NAMALWA (cell line): ENCODE data around the gene SAA2.
"Not testable (repeated sequence)": the region's sequence is repeated elsewhere in the genome, so short reads cannot be mapped to it uniquely, and the experiment has no call there.

Experiments
- DNase-seq: peaks from one replicate; pipeline ENCODE4 v3.0.0-alpha.2; 2015; ENCODE audit warnings: low spot score

The SAA2 gene

DNA sequence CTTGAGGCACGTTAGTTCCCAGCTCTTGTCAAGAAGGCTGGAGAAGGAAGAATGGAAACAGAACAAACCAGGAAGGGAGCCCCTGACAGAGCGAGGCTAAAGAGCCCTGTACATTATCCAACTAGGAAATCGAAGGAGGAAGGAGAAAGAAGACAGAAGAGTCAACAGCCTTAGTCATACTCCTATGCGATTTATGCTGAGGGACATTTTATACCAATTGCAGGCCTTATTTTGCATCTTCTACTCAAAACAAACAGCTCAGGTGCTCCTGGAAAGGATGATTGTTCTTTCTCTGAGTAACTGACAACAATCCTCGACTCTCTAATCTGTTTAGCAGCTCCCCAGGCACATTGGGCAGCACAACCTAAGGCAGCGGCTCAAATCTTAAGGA lies 1.3 kb downstream of the SAA2 start:
- not testable (repeated sequence) for DNase-seq

DNA sequence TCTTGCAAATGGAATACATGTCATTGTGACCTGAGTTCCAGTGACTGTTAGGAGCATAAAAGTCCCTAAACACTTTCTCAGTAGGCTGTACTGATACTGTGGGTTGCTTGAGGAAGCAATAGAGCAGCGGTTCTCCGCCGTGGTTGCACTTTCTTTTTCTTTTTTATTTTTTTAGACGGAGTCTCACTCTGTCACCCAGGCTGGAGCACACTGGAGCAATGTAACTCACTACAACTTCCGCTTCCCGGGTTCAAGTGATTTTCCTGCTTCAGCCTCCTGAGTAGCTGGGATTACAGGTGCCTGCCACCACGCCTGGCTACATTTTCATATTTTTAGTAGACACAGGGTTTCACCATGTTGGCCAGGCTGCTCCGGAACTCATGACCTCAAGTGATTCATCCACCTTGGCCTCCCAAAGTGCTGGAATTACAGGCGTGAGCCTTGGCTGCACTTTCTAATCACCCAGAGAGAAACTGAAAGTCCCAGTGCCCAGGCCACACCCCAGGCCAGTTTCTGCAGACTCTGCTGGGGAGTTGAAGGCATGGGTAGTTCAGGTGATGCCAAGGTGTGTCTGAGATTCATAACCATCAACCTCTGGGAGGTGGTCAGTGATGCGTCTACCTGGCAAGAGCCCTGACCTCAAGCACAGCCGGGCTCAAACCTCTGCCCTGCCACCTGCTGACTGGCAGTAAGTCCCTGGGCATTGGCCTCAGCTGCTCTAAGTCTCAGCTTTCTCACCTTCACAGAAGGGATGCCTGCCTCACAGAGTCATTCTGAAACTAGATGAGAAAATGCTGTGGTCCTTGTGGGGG lies 1.9 kb downstream of the SAA2 start:
- not testable (repeated sequence) for DNase-seq

DNA sequence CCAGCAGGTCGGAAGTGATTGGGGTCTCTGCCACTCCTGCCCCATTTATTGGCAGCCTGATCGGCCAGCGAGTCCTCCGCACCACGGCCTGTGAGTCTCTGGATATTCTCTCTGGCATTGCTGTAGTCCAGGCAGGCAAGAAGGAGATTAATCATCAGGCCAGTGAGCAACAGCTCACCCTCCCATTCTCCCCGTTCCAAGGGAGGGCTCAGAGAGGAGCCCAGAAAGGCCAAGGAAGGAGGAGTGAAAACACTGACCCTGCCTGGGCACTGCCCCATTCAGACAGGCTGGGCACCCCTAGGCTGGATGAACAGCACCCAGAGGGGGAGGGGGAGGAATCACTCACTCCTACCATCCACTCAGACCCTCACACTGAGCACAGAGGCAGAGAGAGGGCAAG lies 3.1 kb downstream of the SAA2 start:
- DNase-seq: no peak

DNA sequence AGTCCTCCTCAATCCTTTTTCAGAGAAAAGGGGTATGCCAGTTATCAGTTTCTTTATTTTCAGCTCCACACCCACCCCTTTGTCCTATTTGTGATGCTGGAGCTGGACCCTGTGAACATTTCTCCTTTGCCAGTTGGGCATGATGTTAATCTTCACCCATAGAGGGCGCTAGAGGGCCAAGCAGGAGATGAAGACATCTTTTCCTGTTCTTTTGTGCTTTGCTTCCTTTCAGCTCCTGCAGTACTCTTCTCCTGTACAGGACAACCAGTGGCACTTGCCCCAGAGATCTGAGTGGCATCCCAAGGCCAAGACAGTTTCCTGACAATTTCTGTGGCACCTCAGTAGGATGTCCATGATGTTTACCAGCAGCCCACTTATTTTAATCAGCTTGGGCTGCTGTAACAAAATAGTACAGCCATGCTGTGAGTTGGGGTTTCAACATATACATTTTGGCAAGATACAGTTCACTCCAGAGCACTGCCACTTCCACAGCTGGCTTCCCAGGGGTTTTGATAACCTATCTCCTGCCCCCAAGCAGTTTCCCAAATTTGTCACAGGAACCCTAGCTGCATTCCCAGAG lies 4.6 kb downstream of the SAA2 start:
- DNase-seq: peak; percentile 84

DNA sequence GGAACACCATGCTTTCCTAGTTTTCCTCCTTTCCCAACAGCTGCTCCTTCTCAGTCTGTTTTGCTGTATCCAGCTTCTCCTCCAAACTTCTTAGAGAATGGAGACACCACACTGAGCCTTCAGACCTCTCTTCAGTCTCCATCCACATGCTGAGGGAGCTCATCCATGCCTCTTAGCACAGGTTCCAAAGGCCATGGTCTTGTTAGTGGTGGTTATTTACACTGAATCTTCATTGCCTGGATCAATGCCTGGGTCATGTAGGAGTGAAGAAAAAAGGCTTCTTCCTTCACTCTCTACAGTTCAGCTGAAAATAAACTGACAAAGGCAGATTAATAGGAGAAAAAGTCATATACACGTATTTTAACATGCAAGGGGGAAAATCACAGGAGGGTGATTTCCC lies 8.8 kb downstream of the SAA2 start:
- no peak for DNase-seq

DNA sequence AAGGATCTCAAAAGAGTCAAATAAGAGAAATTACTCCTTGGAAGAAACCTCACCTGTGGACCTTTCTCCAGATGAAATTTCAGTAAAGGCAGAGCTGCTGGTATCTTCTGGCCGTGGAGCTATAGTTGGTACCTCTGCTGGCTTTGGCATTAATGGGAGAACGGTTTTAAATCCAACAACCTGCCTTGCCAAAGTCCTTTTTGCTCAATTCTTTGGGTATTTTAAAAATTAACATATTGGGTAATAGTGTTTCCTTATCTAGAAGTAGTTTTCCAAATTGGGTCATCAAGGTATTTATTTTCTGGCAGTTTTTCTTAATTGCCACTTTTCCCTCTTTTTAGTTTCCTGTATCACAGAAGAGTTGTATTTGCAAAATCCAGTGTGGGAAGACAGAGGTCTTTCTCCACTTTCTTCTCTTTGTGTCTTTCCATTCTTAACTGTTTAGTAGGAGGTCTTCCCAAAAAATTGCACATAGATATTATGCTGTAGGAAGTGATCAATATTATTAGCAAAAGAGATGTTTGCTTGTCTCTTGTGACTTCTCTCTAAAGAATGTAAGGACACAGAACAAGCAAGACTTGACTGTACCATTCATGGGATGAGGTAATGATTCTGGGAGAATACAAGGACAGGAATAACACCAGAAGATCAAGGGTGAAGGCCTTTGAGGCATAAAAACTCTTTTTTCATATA lies 11.7 kb downstream of the SAA2 start, which contains the start of gene SAA4:
SAA4 (minus strand) TSS at position 139 of the 693 bp plus-strand sequence. CDS start 876 bp downstream, outside the sequence.
- DNase-seq: no peak

DNA sequence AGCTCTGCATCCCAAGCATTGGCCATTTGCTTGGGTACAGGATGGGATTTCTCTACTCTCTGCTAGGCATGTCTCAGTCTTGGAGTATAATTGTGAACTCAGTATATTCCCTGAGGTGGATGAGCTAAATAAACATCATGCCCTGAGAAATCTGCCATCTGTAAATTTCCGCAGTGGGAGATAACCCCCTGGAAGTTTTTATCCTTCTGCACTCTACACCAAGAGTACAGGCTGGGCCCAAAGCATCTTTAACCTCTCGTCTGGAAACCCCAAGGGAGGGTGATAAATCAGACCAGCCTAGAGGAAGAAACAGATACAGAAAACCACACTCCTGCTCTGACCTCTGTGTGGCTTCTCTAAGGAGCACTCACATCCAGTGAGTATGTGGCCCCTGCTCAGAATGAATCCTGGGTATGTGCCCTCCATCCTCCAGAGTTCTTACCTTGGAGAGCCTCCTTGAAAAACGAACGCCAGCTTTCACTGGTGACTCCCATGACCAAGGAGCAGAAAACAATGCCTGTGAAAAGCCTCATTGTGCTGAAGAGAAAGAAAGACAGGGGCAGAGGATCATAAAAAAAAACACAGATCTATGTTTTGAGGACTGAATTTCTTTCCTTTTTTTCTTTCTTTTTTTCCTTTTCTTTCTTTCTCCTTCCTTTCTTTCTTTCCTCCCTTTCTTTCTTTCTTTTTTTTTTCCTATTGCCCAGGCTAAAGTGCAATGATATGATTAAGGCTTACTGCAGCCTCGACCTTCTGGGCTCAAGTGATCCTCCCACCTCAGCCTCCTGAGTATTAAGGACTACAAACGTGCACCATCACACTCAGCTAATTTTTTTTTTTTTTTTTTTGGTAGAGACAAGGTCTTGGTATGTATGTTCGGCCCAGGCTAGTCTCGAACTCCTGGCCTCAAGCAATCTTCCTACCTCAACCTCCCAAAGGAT lies 12.8 kb downstream of the SAA2 start:
- no peak for DNase-seq

DNA sequence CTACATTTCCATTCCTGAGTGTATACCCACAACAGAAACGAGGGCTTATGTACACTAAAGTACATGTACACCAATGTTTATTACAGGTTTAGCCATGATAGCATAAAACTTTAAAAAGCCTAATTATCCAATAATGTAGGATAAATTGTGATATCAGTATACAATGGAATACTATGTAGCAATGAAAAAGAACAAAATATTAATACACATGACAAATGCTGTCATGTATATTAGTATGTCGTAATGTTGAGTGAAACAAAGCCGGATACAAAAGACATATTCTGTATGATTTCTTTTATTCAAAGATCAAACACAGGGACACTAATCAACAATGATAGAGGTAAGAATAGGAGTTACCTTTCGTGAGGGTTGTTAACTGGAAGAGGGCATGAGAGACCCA lies 14.6 kb downstream of the SAA2 start:
- no peak for DNase-seq

DNA sequence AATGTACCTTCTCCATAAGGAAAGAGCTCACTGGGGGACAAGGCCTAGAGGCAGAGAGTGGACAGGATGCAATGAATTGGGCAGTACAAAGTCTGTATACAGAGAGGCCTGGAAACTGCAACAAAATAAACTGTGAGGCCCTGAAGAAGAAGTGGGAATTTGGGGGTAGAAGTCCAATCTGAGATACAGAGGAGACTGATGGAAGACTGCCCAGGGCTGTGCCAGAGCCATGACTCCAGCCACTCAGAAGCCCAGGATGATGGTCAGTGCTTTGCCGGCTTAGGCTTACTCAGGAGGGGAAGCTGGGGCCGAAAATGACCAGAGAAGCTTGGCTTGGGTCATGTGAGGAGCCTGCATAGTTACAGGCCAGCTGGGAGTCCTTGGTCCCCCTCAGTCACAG lies 17.6 kb downstream of the SAA2 start:
- DNase-seq: no peak

DNA sequence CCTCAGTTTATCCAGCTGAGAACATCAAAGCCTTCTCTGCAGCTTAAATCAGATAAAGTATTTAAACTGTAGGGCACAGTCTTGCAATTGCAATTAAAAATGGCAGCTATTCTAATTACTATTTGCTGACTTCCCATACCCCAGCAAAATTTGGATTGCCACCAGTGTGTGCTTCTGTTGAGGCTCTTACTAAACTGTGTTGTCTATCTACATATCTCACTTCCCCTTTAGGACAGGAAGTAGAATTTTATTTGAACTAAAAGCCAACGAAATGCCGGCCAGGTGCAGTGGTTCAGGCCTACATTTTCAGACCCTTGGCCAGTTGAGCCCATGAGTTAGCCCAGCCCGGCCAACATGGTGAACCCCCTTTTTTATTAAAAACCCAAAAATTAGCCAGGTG lies 19.0 kb downstream of the SAA2 start:
- peak; percentile 83 for DNase-seq

DNA sequence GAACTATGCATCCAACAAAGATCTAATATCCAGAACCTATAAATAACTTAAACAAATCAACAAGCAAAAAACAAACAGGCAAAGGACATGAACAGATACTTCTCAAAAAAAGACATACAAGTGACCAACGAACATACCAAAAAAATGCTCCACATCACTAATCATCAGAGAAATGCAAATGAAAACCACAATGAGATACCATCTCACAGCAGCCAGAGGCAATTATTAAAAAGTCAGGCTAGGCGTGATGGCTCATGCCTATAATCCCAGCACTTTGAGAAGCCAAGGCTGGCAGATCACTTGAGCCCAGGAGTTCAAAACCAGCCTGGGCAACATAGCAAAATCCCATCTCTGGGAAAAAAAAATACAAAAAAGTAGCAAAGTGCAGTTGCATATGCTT lies 22.6 kb downstream of the SAA2 start:
- DNase-seq: peak; percentile 28

DNA sequence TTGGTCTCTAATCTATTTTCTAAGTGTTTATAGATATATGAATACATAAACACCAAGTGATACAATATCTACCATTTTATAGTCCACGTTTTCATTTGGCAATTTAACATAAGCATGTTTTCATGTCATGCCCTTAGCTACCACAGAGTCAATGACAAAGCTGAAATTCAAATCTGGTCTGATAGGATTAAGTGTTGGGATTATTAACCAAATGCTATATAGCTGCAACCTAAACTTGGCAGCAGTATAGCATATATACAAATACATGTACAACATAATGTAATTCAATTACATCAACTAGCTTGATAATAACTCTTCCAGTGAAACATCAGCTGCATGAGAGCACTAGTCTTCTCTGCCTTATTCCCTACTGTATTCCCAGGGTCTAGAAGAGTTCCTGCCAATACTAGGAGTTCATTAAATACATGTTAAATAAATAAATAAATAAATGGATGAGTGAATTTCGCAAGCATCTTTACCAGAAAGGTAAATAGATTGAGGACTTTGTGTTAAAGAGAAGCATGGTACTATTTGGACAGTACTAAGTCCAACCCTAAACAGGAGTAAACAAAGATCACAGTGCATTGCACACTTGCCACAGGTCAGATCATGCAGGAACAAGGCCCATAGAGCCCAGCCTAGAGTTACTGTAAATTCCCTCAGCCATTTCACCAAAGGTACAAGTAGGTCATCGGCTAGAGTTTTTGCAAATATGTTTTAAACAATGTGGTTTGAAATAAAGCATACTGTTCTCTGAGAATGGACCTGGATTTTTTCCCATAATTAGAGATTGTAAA lies 24.7 kb downstream of the SAA2 start:
- no peak for DNase-seq

DNA sequence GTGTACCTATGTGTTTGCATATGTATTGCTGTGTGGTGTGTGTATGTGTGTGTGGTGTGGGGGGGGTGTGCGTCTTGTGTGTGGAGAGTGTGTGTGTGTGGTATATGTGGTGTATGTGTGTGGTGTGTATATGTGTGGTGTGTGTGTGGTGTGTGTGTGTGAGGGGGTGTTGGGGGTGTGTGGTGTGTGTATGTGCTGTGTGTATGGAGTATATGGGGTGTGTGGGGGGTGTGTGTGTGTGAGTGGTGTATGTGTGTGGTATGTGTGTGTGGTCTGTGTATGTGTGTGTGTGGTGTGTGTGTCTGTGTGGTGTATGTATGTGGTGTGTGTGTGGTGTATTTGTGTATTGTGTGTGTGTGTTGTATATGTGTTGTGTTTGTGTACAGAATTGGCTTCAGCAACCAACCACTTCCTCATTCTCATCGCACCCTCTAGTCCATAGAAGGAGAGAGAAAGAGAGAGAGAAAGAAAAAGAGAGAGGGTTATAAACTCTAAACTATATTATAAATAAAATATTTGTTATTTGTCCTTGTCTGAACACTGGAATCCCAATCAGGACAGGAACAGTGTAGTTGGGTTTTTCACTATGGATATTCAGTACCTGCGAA lies 25.6 kb downstream of the SAA2 start:
- DNase-seq: no peak

DNA sequence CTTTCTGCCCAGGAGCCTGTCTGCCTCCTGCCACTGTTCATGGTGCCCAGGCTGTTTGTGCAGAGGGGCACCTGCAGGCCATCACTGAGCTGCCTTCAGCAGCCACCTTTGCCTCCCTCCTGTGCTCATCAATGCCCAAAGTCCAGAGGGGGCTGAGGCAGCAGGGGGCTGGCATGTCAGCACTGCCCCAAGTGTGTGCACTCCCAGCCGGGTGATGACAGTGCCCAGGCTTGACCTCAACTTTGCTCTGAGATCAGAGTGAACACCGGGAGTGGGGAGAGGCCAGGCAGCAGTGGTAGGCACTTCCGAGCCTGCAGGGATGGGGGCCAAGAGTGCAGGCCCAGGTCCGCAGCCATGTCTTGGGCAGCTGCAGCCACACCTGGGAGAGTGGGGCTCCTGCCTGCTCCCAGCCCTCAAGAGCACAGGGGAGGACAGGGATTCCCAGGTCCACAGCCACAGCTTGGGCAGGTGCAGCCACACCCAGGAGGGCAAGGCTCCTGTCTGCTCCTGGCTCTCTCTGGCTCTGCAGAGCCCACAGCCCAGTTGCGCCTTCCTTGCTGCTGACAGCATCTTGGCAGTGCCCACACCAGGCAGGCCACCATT lies 27.1 kb downstream of the SAA2 start:
- DNase-seq: no peak

DNA sequence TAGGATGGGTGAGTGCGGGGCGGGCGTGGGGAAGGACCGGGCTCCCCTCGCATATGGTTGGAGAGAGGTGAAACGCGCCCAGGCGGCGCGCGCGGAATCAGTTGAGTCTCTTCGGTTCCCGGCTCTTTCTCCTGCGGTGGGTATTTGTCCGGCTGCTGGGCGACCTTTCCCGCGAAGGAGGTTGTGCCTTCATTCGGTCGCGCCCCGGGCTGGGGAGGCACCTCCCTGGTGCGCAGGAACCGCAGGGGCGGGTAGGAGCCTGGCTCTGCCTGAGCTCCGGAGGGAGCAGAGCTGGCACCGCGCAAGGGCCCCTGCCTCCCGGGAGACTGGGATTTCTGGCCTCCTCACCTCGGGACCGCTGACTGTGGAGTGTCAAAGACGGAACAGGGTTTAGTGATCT lies 39.4 kb downstream of the SAA2 start:
- DNase-seq: no peak

DNA sequence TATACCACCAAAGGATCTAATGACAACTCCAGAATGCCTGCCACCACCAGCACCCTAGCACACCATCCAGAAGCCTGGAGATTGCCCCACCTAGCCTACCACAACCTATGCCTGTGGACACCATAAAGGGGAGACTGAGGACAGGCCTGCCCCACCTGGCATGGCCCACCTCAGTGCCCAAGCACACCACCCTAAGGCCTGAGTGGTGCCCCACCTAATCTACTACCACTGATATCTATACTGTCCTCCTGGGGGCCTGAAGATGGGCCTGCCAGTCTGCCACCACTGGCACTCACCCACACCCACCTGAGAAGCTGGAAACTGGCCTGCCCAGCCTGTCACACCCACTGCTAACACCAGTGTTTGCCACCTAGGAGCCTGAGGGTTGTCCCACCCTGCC lies 43.7 kb downstream of the SAA2 start:
- DNase-seq: no peak

DNA sequence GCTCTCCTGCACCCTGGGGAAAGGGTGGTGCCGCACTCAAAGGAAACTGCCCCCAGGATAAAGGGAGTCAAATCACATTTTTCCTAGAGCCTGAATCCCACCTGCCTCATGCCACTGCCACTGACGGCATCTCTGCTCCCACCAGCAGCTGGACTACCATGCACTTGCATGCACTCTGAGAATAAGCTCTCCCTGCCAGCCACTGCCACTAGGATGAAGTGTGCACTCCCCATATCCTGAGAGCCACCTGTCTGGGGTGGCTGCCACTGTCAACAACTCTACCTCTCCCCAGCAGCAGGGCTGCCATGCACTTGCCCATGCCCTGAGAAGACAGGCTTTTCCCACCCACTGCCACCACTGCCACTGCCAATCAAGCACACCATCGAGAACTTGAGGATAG lies 44.2 kb downstream of the SAA2 start:
- DNase-seq: no peak

DNA sequence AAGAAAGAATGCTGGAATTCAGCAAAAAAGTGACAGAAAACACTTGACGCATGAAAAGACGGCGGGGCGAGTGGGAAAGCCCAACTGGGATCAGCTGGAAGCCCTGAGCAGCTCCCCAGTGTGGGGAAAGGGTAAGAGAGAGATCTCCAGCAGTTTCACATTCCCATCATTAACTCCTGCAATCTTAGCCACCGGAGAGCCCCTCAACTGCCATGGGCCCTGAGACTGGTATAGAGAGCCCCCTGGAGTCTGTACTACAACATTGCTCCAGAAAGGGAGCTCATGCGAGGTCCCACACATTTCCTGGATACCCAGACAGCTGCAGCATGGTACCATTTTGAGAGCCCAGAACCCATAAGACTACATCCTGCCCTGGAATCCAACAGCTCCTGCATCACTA lies 44.7 kb downstream of the SAA2 start:
- DNase-seq: peak; percentile 32

DNA sequence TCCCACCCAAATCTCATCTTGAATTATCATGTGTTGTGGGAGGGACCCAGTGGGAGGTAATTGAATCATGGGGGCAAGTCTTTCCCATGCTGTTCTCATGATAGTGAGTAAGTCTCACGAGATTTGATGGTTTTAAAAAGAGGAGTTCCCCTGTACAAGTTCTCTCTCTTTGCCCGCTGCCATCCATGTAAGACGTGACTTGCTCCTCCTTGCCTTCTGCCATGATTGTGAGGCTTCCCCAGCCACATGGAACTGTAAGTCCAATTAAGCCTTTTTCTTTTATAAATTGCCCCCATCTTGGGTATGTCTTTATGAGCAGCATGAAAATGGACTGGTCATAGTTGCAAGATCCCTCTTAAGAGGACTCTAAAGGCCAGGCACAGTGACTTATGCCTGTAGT lies 50.7 kb downstream of the SAA2 start:
- DNase-seq: not testable (repeated sequence)

DNA sequence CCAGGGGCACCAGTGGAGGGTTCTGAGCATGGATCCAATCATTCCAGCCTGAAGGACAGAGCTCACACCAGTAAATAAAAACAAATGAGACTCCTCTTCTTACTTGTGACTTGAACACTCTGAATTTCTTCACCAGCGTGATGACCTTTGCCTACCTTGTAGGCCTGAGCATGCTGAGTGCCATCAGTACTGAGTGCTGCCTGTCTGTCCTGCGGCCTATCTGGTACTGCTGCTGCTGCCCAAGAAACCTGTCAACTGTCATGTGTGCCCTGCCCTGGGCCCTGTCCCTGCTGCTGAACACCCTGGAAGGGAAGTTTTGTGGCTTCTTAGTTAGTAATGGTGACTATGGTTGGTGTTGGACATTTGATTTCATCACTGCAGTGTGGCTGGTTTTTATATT lies 51.9 kb downstream of the SAA2 start:
- DNase-seq: no peak
